Mucosa of stomach (tissue), 1 donor: ENCODE measurements around the gene PTH2.
"Not testable (repeated sequence)": the region's sequence is repeated elsewhere in the genome, so short reads cannot be mapped to it uniquely, and the experiment has no call there.

ENCODE experiments used
- H3K27me3 ChIP-seq: one replicate; pipeline ENCODE4 v1.7.0; 2013; ENCODE audit warnings: mild to moderate bottlenecking, low read length; ENCODE audit not compliant: control insufficient read depth, insufficient read depth
- H3K36me3 ChIP-seq: one replicate; pipeline ENCODE4 v1.7.0; 2013; ENCODE audit warnings: low read length; ENCODE audit not compliant: control insufficient read depth, insufficient read depth
- H3K4me1 ChIP-seq: one replicate; pipeline ENCODE4 v1.7.0; 2013; ENCODE audit warnings: mild to moderate bottlenecking, low read length; ENCODE audit not compliant: control insufficient read depth, insufficient read depth
- H3K4me3 ChIP-seq: one replicate; pipeline ENCODE4 v1.7.0; 2013; ENCODE audit warnings: low read length
- H3K9ac ChIP-seq: one replicate; pipeline ENCODE4 v1.7.0; 2013; ENCODE audit warnings: mild to moderate bottlenecking, low read length, moderate library complexity
- H3K9me3 ChIP-seq: one replicate; pipeline ENCODE4 v1.7.0; 2013; ENCODE audit warnings: mild to moderate bottlenecking, low read length, moderate library complexity; ENCODE audit not compliant: control insufficient read depth
- donor health status: Pancreatic carcinoma.

Gene PTH2

DNA sequence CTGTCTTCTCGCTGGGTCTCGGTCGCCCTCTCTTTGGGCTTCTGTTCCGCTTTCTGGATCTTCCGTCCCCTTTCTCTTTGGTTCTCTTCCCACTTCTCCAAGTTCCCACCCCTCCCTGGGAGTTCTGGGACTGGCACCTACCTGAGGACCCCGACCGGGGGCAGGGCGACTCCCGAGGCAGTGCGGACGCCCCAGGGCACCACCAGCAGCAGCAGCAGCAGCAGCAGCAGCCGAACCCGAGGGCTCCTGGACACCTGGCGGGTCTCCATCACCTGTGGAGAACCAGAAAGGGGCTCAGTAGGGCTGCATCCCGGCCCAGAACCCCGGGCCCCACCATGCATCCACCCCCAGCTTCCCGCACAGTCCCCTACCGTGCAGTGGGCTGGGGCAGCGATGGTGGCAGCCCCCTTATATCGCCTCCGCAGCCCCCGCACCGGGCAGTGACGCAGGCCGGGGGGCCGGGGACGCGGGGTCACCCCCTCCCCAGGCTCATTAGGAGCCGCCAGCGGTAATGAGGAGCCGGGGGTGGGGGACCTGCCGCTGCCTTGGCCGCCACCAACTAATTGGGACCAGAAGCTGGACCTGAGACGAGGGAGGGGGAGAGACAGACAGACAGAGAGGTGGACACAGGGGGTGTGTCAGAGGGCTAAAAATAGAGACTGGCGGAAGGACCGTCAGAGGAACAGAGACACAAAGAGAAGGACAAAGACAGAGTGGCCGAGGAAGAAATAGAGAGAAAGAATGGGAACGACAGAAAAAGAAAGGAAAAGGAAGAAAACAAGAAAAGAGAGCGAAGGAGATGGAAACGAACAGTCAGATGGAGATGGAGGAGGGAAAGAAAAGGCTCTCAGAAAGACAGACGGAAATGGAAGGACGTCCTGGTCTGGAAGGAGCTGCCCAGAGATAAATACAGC lies at the start of gene PTH2:
Gene PTH2 (minus strand): TSS at position 371 of the 914 bp plus-strand sequence. CDS start 102 bp downstream, at position 269.
- no peaks in the 10 kb centered on the region for H3K36me3 ChIP-seq
- H3K4me1 ChIP-seq: peaks cover 14% of the 10 kb centered on the region
- H3K9ac ChIP-seq: no peak within 1 kb of the TSS
- H3K27me3 ChIP-seq: peaks cover 94% of the 10 kb centered on the region
- H3K4me3 ChIP-seq: no peak within 1 kb of the TSS
- H3K9me3 ChIP-seq: no peaks in the 10 kb centered on the region

- H3K4me1 ChIP-seq: peaks cover 10% of the 10 kb centered on the region
- H3K9me3 ChIP-seq: no peaks in the 10 kb centered on the region
- no peak overlapping the region for H3K9ac ChIP-seq
- no peaks in the 10 kb centered on the region for H3K27me3 ChIP-seq
- no peaks in the 10 kb centered on the region for H3K36me3 ChIP-seq
- H3K4me3 ChIP-seq: no peak overlapping the region
Observed at GRCh38 chr19:49472936-49473335, 49.7 kb upstream of the PTH2 start.

DNA sequence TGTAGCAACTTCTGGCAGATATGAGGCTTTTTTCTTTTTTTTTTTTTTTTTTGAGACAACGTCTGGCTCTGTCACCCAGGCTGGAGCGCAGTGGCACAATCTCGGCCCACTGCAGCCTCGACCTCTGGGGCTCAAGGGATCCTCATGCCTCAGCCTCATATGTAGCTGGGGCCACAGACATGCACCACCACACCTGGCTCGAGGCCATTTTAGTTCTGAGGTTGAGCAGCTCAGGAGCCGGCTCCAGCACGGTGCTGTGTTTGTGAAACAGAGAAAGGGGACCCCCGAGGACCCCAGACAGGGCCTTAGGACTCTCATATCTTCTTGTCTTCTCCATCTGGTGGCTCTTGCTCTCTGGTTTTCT lies 47.4 kb upstream of the PTH2 start:
- no peak overlapping the region for H3K9ac ChIP-seq

GRCh38 chr19:49469828-49470614 lies 46.8 kb upstream of the PTH2 start:
- Histone ChIP-seq H3K9me3 (no peaks in the 10 kb centered on the region), H3K9ac (no peak overlapping the region), H3K4me1 (peaks cover 10% of the 10 kb centered on the region), H3K4me3 (no peak overlapping the region), H3K27me3 (no peaks in the 10 kb centered on the region), H3K36me3 (no peaks in the 10 kb centered on the region)

More for the DNA sequence above, 47.4 kb upstream of the PTH2 start:
- Histone ChIP-seq H3K9me3 (no peaks in the 10 kb centered on the region), H3K4me1 (peaks cover 10% of the 10 kb centered on the region), H3K27me3 (no peaks in the 10 kb centered on the region), H3K36me3 (no peaks in the 10 kb centered on the region), H3K4me3 (no peak overlapping the region)

DNA sequence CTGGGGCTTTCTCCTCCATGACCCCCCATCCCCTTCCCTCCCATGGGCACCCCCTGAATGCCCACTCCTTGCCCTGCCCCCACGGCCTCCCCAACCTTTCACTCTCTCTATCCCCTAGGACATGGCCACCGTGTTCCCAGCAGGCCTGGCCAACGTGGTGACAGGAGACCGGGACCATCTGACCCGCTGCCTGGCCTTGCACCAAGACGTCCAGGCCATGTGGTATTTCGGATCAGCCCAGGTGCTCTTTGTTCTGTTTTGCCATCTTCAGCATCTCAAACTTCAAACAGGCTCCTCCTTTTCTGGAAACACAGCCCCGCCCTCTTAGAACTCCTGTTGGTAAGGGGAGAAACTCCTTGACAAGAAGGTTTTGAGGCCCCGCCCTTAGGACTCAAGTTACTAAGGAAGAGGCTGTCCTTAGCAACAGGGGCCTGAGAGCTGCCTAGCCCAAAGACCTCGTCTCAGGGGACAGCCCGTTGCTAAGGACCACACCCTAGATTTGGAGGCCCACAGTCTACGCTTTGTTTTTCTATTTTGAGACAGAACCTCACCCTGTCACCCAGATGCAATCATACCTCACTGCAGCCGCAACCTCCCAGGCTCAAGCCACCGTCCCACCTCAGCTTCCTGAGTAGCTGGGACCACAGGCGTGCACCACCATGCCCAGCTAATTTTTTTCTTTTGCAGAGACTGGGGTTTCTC lies 45.7 kb upstream of the PTH2 start:
- Histone ChIP-seq H3K4me1 (peaks cover 10% of the 10 kb centered on the region), H3K36me3 (no peaks in the 10 kb centered on the region), H3K9me3 (no peaks in the 10 kb centered on the region)

DNA sequence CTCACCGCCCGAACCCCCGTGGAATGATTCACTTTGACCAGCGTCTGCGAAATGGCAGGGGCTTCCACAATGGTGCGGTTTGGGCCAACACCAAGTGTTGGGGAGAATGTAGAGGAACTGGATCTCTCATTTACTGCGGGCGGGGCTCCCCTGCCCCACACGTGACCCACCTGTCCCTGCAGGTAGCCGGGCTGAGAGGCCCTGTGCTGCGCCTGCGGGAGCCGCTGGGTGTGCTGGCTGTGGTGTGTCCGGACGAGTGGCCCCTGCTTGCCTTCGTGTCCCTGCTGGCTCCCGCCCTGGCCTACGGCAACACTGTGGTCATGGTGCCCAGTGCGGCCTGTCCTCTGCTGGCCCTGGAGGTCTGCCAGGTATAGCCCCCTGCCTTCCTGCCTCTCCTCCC lies 45.0 kb upstream of the PTH2 start:
- Histone ChIP-seq H3K4me1 (peaks cover 5% of the 10 kb centered on the region), H3K9ac (no peak overlapping the region), H3K27me3 (no peaks in the 10 kb centered on the region)

More for the DNA sequence above, 45.7 kb upstream of the PTH2 start:
- Histone ChIP-seq H3K9ac (no peak overlapping the region), H3K27me3 (no peaks in the 10 kb centered on the region), H3K4me3 (no peak overlapping the region)

GRCh38 chr19:49465371-49465770 lies 42.1 kb upstream of the PTH2 start:
- Histone ChIP-seq H3K27me3 (no peaks in the 10 kb centered on the region), H3K9ac (no peak overlapping the region), H3K4me1 (peaks cover 5% of the 10 kb centered on the region), H3K4me3 (no peak overlapping the region), H3K9me3 (no peaks in the 10 kb centered on the region), H3K36me3 (no peaks in the 10 kb centered on the region)

More for the DNA sequence above, 45.0 kb upstream of the PTH2 start:
- no peaks in the 10 kb centered on the region for H3K36me3 ChIP-seq
- no peak overlapping the region for H3K4me3 ChIP-seq
- H3K9me3 ChIP-seq: no peaks in the 10 kb centered on the region

GRCh38 chr19:49463960-49464740 lies 40.9 kb upstream of the PTH2 start:
- Histone ChIP-seq H3K27me3 (no peaks in the 10 kb centered on the region), H3K9ac (no peak overlapping the region), H3K9me3 (no peaks in the 10 kb centered on the region), H3K4me1 (peaks cover 5% of the 10 kb centered on the region), H3K36me3 (no peaks in the 10 kb centered on the region), H3K4me3 (no peak overlapping the region)

- H3K36me3 ChIP-seq: no peaks in the 10 kb centered on the region
Observed at GRCh38 chr19:49462492-49462891, 39.3 kb upstream of the PTH2 start.

DNA sequence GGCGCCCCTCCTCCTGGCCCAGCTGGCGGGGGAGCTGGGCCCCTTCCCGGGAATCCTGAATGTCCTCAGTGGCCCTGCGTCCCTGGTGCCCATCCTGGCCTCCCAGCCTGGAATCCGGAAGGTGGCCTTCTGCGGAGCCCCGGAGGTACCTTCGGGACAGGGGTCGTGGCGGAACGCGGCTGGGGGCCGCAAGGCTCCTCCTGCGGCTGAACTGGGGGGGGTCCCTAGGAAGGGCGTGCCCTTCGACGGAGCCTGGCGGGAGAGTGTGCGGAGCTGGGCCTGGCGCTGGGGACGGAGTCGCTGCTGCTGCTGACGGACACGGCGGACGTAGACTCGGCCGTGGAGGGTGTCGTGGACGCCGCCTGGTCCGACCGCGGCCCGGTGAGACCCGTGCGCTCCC lies 38.4 kb upstream of the PTH2 start:
- H3K4me3 ChIP-seq: no peak overlapping the region
- H3K36me3 ChIP-seq: no peaks in the 10 kb centered on the region
- H3K4me1 ChIP-seq: peaks cover 5% of the 10 kb centered on the region
- no peaks in the 10 kb centered on the region for H3K9me3 ChIP-seq
- no peak overlapping the region for H3K9ac ChIP-seq
- no peaks in the 10 kb centered on the region for H3K27me3 ChIP-seq

More at GRCh38 chr19:49462492-49462891, 39.3 kb upstream of the PTH2 start:
- peaks cover 5% of the 10 kb centered on the region for H3K4me1 ChIP-seq
- H3K4me3 ChIP-seq: no peak overlapping the region
- no peaks in the 10 kb centered on the region for H3K27me3 ChIP-seq
- no peaks in the 10 kb centered on the region for H3K9me3 ChIP-seq
- H3K9ac ChIP-seq: no peak overlapping the region

DNA sequence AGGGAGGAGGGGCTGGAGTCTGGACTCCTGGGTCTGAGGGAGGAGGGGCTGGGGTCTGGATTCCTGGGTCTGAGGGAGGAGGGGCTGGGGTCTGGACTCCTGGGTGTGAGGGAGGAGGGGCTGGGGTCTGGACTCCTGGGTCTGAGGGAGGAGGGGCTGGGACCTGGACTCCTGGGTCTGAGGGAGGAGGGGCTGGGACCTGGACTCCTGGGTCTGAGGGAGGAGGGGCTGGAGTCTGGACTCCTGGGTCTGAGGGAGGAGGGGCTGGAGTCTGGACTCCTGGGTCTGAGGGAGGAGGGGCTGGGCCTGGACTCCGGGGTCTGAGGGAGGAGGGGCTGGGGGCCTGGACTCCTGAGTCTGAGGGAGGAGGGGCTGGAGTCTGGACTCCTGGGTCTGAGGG lies 37.9 kb upstream of the PTH2 start:
- not testable (repeated sequence) for H3K4me1 ChIP-seq, H3K9ac ChIP-seq, H3K9me3 ChIP-seq, H3K36me3 ChIP-seq, H3K27me3 ChIP-seq, H3K4me3 ChIP-seq
